8988T (cell line): ENCODE measurements around the gene SLC25A48.

Experiments used
- DNase-seq: peaks from one replicate; pipeline ENCODE4 v3.0.0; 2011

The SLC25A48 gene

DNA sequence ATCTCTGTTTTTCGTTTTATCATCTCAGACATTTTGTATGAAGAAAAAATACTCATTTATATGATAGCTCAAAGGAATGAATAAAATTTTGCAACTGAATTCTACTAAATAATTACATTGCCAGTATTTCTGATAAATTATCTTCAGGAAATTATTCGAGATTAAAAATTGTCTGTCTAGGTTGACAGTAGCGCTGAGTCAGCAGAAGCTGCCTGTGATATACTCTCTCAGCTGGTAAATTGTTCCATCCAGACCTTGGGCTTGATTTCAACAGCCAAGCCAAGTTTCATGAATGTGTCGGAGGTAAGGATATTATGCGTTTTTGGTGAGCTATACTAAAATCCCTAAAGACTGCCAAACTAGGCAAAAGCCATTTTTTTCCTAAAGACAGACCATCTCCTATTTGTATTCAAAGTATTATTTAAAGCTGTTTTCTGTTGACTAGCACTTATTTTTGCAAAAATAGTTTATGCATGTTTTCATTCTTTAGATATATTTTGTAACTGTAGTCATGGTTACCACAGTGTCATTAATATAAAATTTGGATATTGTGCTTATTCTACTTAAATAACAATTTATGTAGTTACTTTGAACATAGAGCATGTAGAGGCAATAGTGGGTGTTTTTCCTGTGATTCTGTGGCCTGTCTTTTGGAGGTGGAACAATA is 102.9 kb downstream of the SLC25A48 start:
- DNase-seq, result no peak
